Astrocyte (in vitro differentiated cells and primary cell): ENCODE results near the gene CNOT1. TPM values are rescaled to one million over a fixed set of nuclear protein-coding genes. Genes with fewer than 3 reads are reported as not detected.

ENCODE experiments used
- DNase-seq: peaks from one replicate; pipeline ENCODE4 v3.0.0-alpha.2; 2010; ENCODE audit warnings: low read depth
- FAIRE-seq: peaks from 2 replicates; lab custom pipeline; 2011; peaks lifted over from hg19 to GRCh38; lab: Jason Lieb, UNC
- H2AFZ ChIP-seq: 2 replicates; pipeline ENCODE4 v1.6.0; 2012; ENCODE audit warnings: low read depth, low read length, inconsistent platforms
- H3K27ac ChIP-seq: 2 replicates; pipeline ENCODE4 v1.5.1; 2011; ENCODE audit warnings: low read depth, low read length, inconsistent platforms
- H3K27me3 ChIP-seq: 2 replicates; pipeline ENCODE4 v1.6.0; 2011; ENCODE audit warnings: low read length, inconsistent platforms; ENCODE audit not compliant: insufficient read depth
- H3K36me3 ChIP-seq: 2 replicates; pipeline ENCODE4 v1.5.1; 2011; ENCODE audit warnings: low read length, inconsistent platforms; ENCODE audit not compliant: insufficient read depth
- H3K4me1 ChIP-seq: 2 replicates; pipeline ENCODE4 v1.5.1; 2011; ENCODE audit warnings: low read length, inconsistent platforms; ENCODE audit not compliant: insufficient read depth
- H3K4me2 ChIP-seq: 2 replicates; pipeline ENCODE4 v1.6.0; 2012; ENCODE audit warnings: low read length, inconsistent platforms
- H3K4me3 ChIP-seq: 2 replicates; pipeline ENCODE4 v1.5.1; 2011; ENCODE audit warnings: low read depth, mild to moderate bottlenecking, low read length, inconsistent platforms; ENCODE audit not compliant: insufficient read depth
- H3K79me2 ChIP-seq: 2 replicates; pipeline ENCODE4 v1.6.0; 2012; ENCODE audit warnings: mild to moderate bottlenecking, low read length, inconsistent platforms; ENCODE audit not compliant: insufficient read depth
- H3K9ac ChIP-seq: 2 replicates; pipeline ENCODE4 v1.6.0; 2012; ENCODE audit warnings: mild to moderate bottlenecking, low read length, inconsistent platforms
- H3K9me3 ChIP-seq: 2 replicates; pipeline ENCODE4 v1.5.1; 2012; ENCODE audit warnings: low read depth, mild to moderate bottlenecking, low read length, inconsistent platforms; ENCODE audit not compliant: insufficient read depth
- H4K20me1 ChIP-seq: 2 replicates; pipeline ENCODE4 v1.6.0; 2012; ENCODE audit warnings: low read length, inconsistent platforms; ENCODE audit not compliant: insufficient read depth
- H3K27ac Mint-ChIP-seq: one replicate; pipeline ENCODE4 v1.8.0; 2021; ENCODE audit warnings: mild to moderate bottlenecking, mixed read lengths; ENCODE audit not compliant: unreplicated experiment
- H3K27me3 Mint-ChIP-seq: one replicate; pipeline ENCODE4 v1.8.0; 2021; ENCODE audit warnings: low read depth, mixed read lengths; ENCODE audit not compliant: unreplicated experiment
- H3K36me3 Mint-ChIP-seq: one replicate; pipeline ENCODE4 v1.8.0; 2021; ENCODE audit warnings: low read depth, mixed read lengths; ENCODE audit not compliant: unreplicated experiment
- H3K4me1 Mint-ChIP-seq: one replicate; pipeline ENCODE4 v1.8.0; 2021; ENCODE audit warnings: low read depth, mixed read lengths; ENCODE audit not compliant: unreplicated experiment
- H3K4me3 Mint-ChIP-seq: one replicate; pipeline ENCODE4 v1.8.0; 2021; ENCODE audit warnings: mild to moderate bottlenecking, moderate library complexity, mixed read lengths; ENCODE audit not compliant: unreplicated experiment
- H3K9me3 Mint-ChIP-seq: one replicate; pipeline ENCODE4 v1.8.0; 2021; ENCODE audit warnings: mild to moderate bottlenecking, mixed read lengths; ENCODE audit not compliant: unreplicated experiment
- EZH2 ChIP-seq: IDR thresholded peaks from 2 replicates; pipeline ENCODE4 v1.6.1; 2012; ENCODE audit warnings: mild to moderate bottlenecking, low read length, inconsistent platforms; ENCODE audit not compliant: insufficient read depth
- total RNA-seq: library from RNA; stranded (reverse); gene quantifications from 2 replicates; pipeline ENCODE4 v1.2.1, GENCODE V29; 2021
- TF ChIP-seq, protein P1 (sequence below): IDR thresholded peaks from 2 replicates; pipeline ENCODE4 v1.5.1; 2011; ENCODE audit warnings: low read depth, mild to moderate bottlenecking, inconsistent platforms, low read length, moderate library complexity; ENCODE audit not compliant: insufficient read depth

CNOT1 gene
- total RNA-seq, 1 donor from 2014 or later: 212 TPM

DNA sequence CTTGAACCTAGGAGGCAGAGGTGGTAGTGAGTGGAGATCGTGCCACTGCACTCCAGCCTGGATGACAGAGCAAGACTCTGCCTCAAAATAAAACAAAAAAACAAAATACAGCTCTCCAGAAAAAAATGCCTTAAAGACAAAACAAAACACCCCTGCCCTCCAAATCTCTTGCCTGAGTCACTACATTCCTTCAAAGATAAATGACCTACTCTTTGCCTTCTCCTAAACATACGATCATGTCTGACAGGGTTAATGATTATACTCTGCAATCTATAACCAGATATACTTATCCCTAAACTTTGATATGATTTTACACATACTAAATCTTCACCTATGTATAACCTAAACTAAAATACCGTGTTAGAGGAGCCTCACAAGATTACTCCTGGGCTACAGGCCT lies 115.8 kb downstream of the CNOT1 start:
- Mint-ChIP-seq H3K27me3 (no peaks in the 10 kb centered on the region), H3K9me3 (no peaks in the 10 kb centered on the region), H3K27ac (peak overlapping the region; percentile 50), H3K4me3 (peak overlapping the region; percentile 62), H3K4me1 (peaks cover 16% of the 10 kb centered on the region), H3K36me3 (peaks cover 11% of the 10 kb centered on the region)
- DNase-seq (peak; percentile 27), FAIRE-seq (no peak)
- no peak overlapping the region for H3K9ac ChIP-seq
- peaks cover 4% of the 10 kb centered on the region for H3K79me2 ChIP-seq
- no peak overlapping the region for H3K4me3 ChIP-seq
- H3K4me2 ChIP-seq: no peak overlapping the region
- H3K4me1 ChIP-seq: peaks cover 5% of the 10 kb centered on the region
- H2AFZ ChIP-seq: no peak overlapping the region
- H4K20me1 ChIP-seq: peaks cover 31% of the 10 kb centered on the region
- no peaks in the 10 kb centered on the region for H3K9me3 ChIP-seq
- peaks cover 12% of the 10 kb centered on the region for H3K36me3 ChIP-seq
- H3K27ac ChIP-seq: no peak overlapping the region
- TF ChIP-seq, protein P1, sequence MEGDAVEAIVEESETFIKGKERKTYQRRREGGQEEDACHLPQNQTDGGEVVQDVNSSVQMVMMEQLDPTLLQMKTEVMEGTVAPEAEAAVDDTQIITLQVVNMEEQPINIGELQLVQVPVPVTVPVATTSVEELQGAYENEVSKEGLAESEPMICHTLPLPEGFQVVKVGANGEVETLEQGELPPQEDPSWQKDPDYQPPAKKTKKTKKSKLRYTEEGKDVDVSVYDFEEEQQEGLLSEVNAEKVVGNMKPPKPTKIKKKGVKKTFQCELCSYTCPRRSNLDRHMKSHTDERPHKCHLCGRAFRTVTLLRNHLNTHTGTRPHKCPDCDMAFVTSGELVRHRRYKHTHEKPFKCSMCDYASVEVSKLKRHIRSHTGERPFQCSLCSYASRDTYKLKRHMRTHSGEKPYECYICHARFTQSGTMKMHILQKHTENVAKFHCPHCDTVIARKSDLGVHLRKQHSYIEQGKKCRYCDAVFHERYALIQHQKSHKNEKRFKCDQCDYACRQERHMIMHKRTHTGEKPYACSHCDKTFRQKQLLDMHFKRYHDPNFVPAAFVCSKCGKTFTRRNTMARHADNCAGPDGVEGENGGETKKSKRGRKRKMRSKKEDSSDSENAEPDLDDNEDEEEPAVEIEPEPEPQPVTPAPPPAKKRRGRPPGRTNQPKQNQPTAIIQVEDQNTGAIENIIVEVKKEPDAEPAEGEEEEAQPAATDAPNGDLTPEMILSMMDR: no peak
- TF ChIP-seq EZH2: no peak
- no peaks in the 10 kb centered on the region for H3K27me3 ChIP-seq

DNA sequence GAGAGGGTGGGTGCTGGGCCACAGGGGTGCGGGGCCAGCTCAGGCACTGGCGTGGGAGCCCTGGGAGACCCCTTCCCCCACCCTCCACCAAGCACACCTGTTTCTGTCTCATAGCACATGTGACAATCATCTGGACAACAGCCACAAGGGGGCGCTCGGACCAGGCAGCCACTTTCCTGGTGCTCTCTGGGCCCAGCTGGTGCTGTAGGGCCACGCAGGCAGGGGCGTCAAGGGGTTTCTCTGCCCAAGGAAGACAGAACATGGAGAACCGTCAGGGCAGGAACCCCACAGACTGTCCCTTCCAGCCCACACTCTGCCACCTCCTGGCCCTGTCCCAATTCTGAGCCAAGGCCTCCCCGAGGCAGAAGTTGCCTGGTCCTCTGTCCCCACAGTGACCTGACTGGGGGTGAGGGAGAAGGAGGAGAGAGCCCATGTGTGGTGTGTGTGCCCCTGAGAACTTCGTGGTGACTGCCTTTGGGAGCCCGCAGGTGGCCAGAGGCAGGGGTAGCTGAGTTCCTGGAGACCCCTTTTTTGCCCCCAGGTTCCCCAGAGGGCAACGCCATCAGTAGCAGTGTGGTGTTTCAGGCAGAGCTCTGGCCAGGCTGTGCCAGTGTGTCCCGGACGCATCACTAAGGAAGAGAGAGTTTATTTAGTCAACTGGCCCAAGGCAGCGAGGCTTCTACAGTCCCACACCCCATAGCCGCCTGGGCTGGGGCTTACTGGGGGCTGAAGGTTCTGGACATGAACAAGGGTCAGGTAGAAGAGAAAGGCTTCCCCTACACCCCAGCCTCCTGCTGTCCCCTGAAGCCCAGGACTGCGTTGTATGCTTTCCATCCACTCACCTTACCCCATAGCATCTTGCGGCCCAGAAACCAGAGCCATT lies 117.5 kb downstream of the CNOT1 start:
- no peaks in the 10 kb centered on the region for H3K36me3 ChIP-seq
- peaks cover 16% of the 10 kb centered on the region for H3K4me1 Mint-ChIP-seq
- H3K9me3 ChIP-seq: no peaks in the 10 kb centered on the region
- DNase-seq: peak; percentile 18
- H3K27me3 Mint-ChIP-seq: no peaks in the 10 kb centered on the region
- peaks cover 5% of the 10 kb centered on the region for H3K4me1 ChIP-seq
- no peaks in the 10 kb centered on the region for H3K27me3 ChIP-seq
- no peaks in the 10 kb centered on the region for H3K9me3 Mint-ChIP-seq
- TF ChIP-seq EZH2: no peak
- TF ChIP-seq, protein P1: peak; percentile 54
- peak overlapping the region; percentile 87 for H3K27ac Mint-ChIP-seq
- peaks cover 4% of the 10 kb centered on the region for H3K79me2 ChIP-seq
- H3K4me3 Mint-ChIP-seq: peak overlapping the region; percentile 15
- peaks cover 20% of the 10 kb centered on the region for H4K20me1 ChIP-seq
- no peak overlapping the region for H3K4me3 ChIP-seq
- peaks cover 11% of the 10 kb centered on the region for H3K36me3 Mint-ChIP-seq
- H3K4me2 ChIP-seq: no peak overlapping the region
- FAIRE-seq: no peak
- no peak overlapping the region for H3K9ac ChIP-seq
- no peak overlapping the region for H3K27ac ChIP-seq
- no peak overlapping the region for H2AFZ ChIP-seq
